Measurements from ENCODE around the gene FILIP1L.

- TF ChIP-seq CTCF (IDR thresholded peaks at IDR 0.05) (no peak), EZH2phosphoT487 (IDR thresholded peaks at IDR 0.05) (no peak)
These were observed 170.2 kb downstream of the FILIP1L start for GRCh38 chr3:99943931-99944761.
